Activated T-cell treated with anti-CD3 and anti-CD28 coated beads for 4 hours (primary cell): ENCODE results near the gene FBXW8.

Source experiments
- DNase-seq: peaks from one replicate; pipeline ENCODE4 v3.0.0-alpha.2; 2020

The FBXW8 gene

GRCh38 chr12:116887897-116888296 lies 22.9 kb upstream of the FBXW8 start:
- no peak for DNase-seq

GRCh38 chr12:116890330-116890729 lies 20.4 kb upstream of the FBXW8 start:
- no peak for DNase-seq

- no peak for DNase-seq
Observed at GRCh38 chr12:116891019-116891418, 19.7 kb upstream of the FBXW8 start.

- DNase-seq, result no peak
Observed at GRCh38 chr12:116892349-116893140, 18.2 kb upstream of the FBXW8 start.

- no peak for DNase-seq
Observed at GRCh38 chr12:116894913-116895312, 15.8 kb upstream of the FBXW8 start.

- DNase-seq, result no peak
Observed at GRCh38 chr12:116896411-116896924, 14.3 kb upstream of the FBXW8 start.

GRCh38 chr12:116897476-116897875 lies 13.3 kb upstream of the FBXW8 start:
- no peak for DNase-seq

GRCh38 chr12:116898669-116899068 lies 12.1 kb upstream of the FBXW8 start:
- DNase-seq, result no peak

GRCh38 chr12:116901612-116902011 lies 9.1 kb upstream of the FBXW8 start:
- no peak for DNase-seq

GRCh38 chr12:116903818-116904217 lies 6.9 kb upstream of the FBXW8 start:
- DNase-seq, result no peak

- DNase-seq, result no peak
Observed at GRCh38 chr12:116906285-116906684, 4.5 kb upstream of the FBXW8 start.

GRCh38 chr12:116910280-116910644 lies 488 bp upstream of the FBXW8 start:
- DNase-seq, result no peak

GRCh38 chr12:116915326-116915725 lies 4.6 kb downstream of the FBXW8 start:
- DNase-seq, result no peak

GRCh38 chr12:116916122-116916521 lies 5.4 kb downstream of the FBXW8 start:
- no peak for DNase-seq

GRCh38 chr12:116916714-116917114 lies 6.0 kb downstream of the FBXW8 start:
- no peak for DNase-seq

- DNase-seq, result no peak
Observed at GRCh38 chr12:116918464-116918863, 7.7 kb downstream of the FBXW8 start.

GRCh38 chr12:116919247-116919661 lies 8.5 kb downstream of the FBXW8 start:
- no peak for DNase-seq

GRCh38 chr12:116919706-116920485 lies 9.1 kb downstream of the FBXW8 start:
- DNase-seq, result no peak

- no peak for DNase-seq
Observed at GRCh38 chr12:116920939-116921338, 10.2 kb downstream of the FBXW8 start.

- no peak for DNase-seq
Observed at GRCh38 chr12:116922194-116922897, 11.6 kb downstream of the FBXW8 start.

- no peak for DNase-seq
Observed at GRCh38 chr12:116924558-116925453, 14.1 kb downstream of the FBXW8 start.
